Stimulated activated CD4-positive, alpha-beta T cell treated with anti-CD3 and anti-CD28 coated beads, Interleukin-1b, Interleukin-23, amount 100 ng/mL, for 4 hours (primary cell): ENCODE data around the gene VDAC1.

Experiments used
- DNase-seq, 2 donors: peaks; one replicate each; pipeline ENCODE4 v3.0.0-alpha.2; 2020; ENCODE audit warnings: low read depth in 2 of 2

The VDAC1 gene

GRCh38 chr5:134024811-134025210, 20.0 kb upstream of the VDAC1 start:
- DNase-seq = no peak

GRCh38 chr5:134022333-134022732, 17.6 kb upstream of the VDAC1 start:
- DNase-seq = no peak

- DNase-seq = no peak
Measured at GRCh38 chr5:134020188-134020587, 15.4 kb upstream of the VDAC1 start.

GRCh38 chr5:134019636-134020035, 14.9 kb upstream of the VDAC1 start:
- no peak for DNase-seq

GRCh38 chr5:134018986-134019316, 14.2 kb upstream of the VDAC1 start:
- DNase-seq = no peak

- no peak for DNase-seq
Measured at GRCh38 chr5:134018154-134018985, 13.6 kb upstream of the VDAC1 start.

GRCh38 chr5:134008266-134008749, 3.5 kb upstream of the VDAC1 start:
- no peak for DNase-seq

- no peak for DNase-seq
Measured at GRCh38 chr5:134007581-134008265, 2.9 kb upstream of the VDAC1 start.

GRCh38 chr5:134006115-134006514, 1.3 kb upstream of the VDAC1 start:
- DNase-seq = no peak

- no peak for DNase-seq
Measured at GRCh38 chr5:134005417-134006061, 764 bp upstream of the VDAC1 start.

GRCh38 chr5:134003817-134004625, 754 bp downstream of the VDAC1 start:
- peak; percentile 36 to 49 for DNase-seq

- peak; percentile 12 to 37 for DNase-seq
Measured at GRCh38 chr5:134003064-134003816, 1.5 kb downstream of the VDAC1 start.

GRCh38 chr5:134001938-134002731, 2.6 kb downstream of the VDAC1 start:
- no peak for DNase-seq

- no peak for DNase-seq
Measured at GRCh38 chr5:134000696-134001453, 3.9 kb downstream of the VDAC1 start.

- no peak for DNase-seq
Measured at GRCh38 chr5:134000091-134000511, 4.7 kb downstream of the VDAC1 start.

GRCh38 chr5:133998807-133999206, 6.0 kb downstream of the VDAC1 start:
- no peak for DNase-seq

- no peak for DNase-seq
Measured at GRCh38 chr5:133998042-133998441, 6.7 kb downstream of the VDAC1 start.

GRCh38 chr5:133996683-133997252, 8.0 kb downstream of the VDAC1 start:
- no peak for DNase-seq
